ENCODE data around the gene EFCC1. TPM values are rescaled to one million over a fixed set of nuclear protein-coding genes. Genes with fewer than 3 reads are reported as not detected.

EFCC1 gene
- total RNA-seq, 2 experiments from 2014 or later, result 0.22 to 0.25 TPM

DNA sequence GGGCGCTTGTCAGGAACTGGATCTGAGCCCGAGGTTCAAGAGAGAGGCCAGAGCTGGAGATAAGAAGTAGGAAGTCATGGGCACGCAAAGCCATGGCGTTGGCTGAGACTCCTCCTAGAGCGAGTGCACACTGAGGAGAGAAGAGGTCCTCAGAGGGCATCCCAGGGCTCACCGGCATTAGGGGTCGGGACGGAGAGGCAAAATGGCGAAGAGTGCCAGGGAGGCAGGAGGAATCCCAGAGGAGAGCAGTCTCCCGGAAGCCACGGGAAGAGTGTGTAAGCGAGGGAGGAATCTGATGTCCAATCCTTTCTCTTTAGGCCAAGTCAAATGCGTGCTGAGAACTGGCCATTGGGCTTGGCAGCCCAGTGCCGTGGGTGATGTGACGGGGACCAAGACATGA lies 24.0 kb downstream of the EFCC1 start:
- Mint-ChIP-seq H3K27me3 (no peaks in the 10 kb centered on the region), H3K9me3 (no peaks in the 10 kb centered on the region), H3K27ac (peak overlapping the region; percentile 29), H3K4me1 (ENCODE audit: low read depth) (peaks cover 18% of the 10 kb centered on the region), H3K4me3 (no peak overlapping the region), H3K36me3 (ENCODE audit: low read depth) (no peaks in the 10 kb centered on the region)
- H3K27ac ChIP-seq (ENCODE audit: low read depth in 1 of 2, low read length in 2 of 2), result no peak overlapping the region
- H3K4me1 ChIP-seq (ENCODE audit: insufficient read depth, low read length), result peaks cover 22% of the 10 kb centered on the region
- no peaks in the 10 kb centered on the region for H3K36me3 ChIP-seq (ENCODE audit: insufficient read depth, low read length)
- DNase-seq, result no peak
- H3K27me3 ChIP-seq (ENCODE audit: control insufficient read depth in 1 of 2, insufficient read depth in 2 of 2, low read length in 2 of 2), result no peaks in the 10 kb centered on the region
- H3K9me3 ChIP-seq (ENCODE audit: control insufficient read depth in 1 of 2, insufficient read depth in 1 of 2, low read length in 2 of 2), result peaks cover 0 to 3% of the 10 kb centered on the region in 2 experiments
- H3K4me3 ChIP-seq (ENCODE audit: low read length), result no peak overlapping the region
- intact Hi-C loops (cut with DNase I, micrococcal nuclease), result no loop called here
- ChIA-PET POLR2A (interaction anchor here (4.0 kb wide), 1 partner anchor 9 kb away, joined by 90 read pairs; no protein-coding TSS in a partner anchor), CTCF (interaction anchor here (5.2 kb wide), 1 partner anchor 11 kb away, joined by 56 read pairs; no protein-coding TSS in a partner anchor)
- TF ChIP-seq, protein P1, sequence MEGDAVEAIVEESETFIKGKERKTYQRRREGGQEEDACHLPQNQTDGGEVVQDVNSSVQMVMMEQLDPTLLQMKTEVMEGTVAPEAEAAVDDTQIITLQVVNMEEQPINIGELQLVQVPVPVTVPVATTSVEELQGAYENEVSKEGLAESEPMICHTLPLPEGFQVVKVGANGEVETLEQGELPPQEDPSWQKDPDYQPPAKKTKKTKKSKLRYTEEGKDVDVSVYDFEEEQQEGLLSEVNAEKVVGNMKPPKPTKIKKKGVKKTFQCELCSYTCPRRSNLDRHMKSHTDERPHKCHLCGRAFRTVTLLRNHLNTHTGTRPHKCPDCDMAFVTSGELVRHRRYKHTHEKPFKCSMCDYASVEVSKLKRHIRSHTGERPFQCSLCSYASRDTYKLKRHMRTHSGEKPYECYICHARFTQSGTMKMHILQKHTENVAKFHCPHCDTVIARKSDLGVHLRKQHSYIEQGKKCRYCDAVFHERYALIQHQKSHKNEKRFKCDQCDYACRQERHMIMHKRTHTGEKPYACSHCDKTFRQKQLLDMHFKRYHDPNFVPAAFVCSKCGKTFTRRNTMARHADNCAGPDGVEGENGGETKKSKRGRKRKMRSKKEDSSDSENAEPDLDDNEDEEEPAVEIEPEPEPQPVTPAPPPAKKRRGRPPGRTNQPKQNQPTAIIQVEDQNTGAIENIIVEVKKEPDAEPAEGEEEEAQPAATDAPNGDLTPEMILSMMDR (IDR thresholded peaks at IDR 0.05), result no peak
- no peak for ATAC-seq (ENCODE audit: poor library complexity)

- ChIA-PET POLR2A (interaction anchor here (1.1 to 4.0 kb wide), 12 partner anchors 10 to 290 kb away, joined by 3 to 90 read pairs (median 10); partner anchors contain the start of genes CFAP92 and RAB43), CTCF (interaction anchor here (0.7 to 5.2 kb wide), 10 partner anchors 12 to 345 kb away, joined by 3 to 56 read pairs (median 7); partner anchors contain the start of genes ISY1 and RAB43)
- H3K36me3 Mint-ChIP-seq (ENCODE audit: low read depth), result no peaks in the 10 kb centered on the region
- DNase-seq, result no peak
- peaks cover 22% of the 10 kb centered on the region for H3K4me1 ChIP-seq (ENCODE audit: insufficient read depth, low read length)
- no peaks in the 10 kb centered on the region for H3K36me3 ChIP-seq (ENCODE audit: insufficient read depth, low read length)
- TF ChIP-seq, protein P1 (IDR thresholded peaks at IDR 0.05), result no peak
- H3K27me3 ChIP-seq (ENCODE audit: control insufficient read depth in 1 of 2, insufficient read depth in 2 of 2, low read length in 2 of 2), result no peaks in the 10 kb centered on the region
- H3K27ac ChIP-seq (ENCODE audit: low read depth in 1 of 2, low read length in 2 of 2), result peak overlapping the region in 1 of 2 donors; percentile 83
- H3K4me1 Mint-ChIP-seq (ENCODE audit: low read depth), result peaks cover 18% of the 10 kb centered on the region
- peak overlapping the region; percentile 78 for H3K4me3 Mint-ChIP-seq
- peak overlapping the region; percentile 95 for H3K27ac Mint-ChIP-seq
- no peak overlapping the region for H3K4me3 ChIP-seq (ENCODE audit: low read length)
- H3K27me3 Mint-ChIP-seq, result no peaks in the 10 kb centered on the region
- H3K9me3 ChIP-seq (ENCODE audit: control insufficient read depth in 1 of 2, insufficient read depth in 1 of 2, low read length in 2 of 2), result peaks cover 0 to 3% of the 10 kb centered on the region in 2 experiments
- ATAC-seq (ENCODE audit: poor library complexity), result no peak
- H3K9me3 Mint-ChIP-seq, result no peaks in the 10 kb centered on the region
- intact Hi-C loops (cut with DNase I, micrococcal nuclease), result loop anchor here in 1 of 2 experiments (2.0 kb wide), 1 partner anchor 31 kb away; the partner anchor contains the start of gene CFAP92
Measured at GRCh38 chr3:129025691-129026435, 24.8 kb downstream of the EFCC1 start.

DNA sequence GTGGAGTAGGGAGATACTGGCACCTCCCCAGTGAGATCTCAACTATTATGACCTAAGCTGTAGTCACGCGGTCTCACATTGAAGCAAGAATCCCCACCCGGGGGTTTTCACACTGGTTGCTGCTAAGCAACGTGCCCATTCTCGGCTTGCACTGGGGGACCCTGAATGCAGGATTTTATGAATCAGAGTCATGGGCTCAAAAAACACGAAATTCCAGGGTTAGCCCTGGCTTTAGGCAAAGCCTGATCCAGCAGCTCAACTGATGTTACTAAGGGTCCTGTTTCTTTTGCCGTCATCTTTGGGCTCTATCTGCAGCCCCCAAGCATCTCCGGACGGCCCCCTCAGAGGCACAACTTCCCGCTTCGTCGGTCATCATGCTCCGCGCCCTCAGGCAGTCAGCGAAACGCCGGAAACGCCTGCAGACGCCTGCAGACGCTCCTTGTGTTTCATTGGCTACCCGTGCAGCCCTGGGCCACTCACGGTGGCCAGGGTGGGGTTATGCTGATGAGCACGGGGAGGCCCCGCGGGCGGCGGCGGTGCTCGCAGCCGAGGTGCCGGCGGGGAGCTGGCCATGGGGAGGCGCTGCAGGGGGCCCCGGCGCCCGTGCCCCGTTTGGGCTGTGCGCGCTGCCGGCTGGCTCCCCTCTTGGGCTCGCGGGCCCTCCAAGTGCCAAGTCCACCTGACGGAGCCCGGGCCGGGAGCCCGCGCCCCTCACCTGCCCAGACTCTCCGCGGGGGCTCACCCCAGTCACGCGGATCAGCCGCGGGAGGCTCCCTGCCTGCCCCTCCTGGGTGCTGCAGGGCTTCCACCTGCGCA lies 25.8 kb downstream of the EFCC1 start:
- Mint-ChIP-seq H3K36me3 (ENCODE audit: low read depth) (no peaks in the 10 kb centered on the region), H3K27ac (peak overlapping the region; percentile 95), H3K27me3 (no peaks in the 10 kb centered on the region), H3K4me3 (peak overlapping the region; percentile 78), H3K9me3 (no peaks in the 10 kb centered on the region), H3K4me1 (ENCODE audit: low read depth) (peaks cover 18% of the 10 kb centered on the region)
- DNase-seq (peak; percentile 85 to 97 (median 90)), ATAC-seq (ENCODE audit: poor library complexity) (peak; percentile 99)
- Histone ChIP-seq H3K4me1 (ENCODE audit: insufficient read depth, low read length) (peaks cover 22% of the 10 kb centered on the region), H3K27ac (ENCODE audit: low read depth in 1 of 2, low read length in 2 of 2) (peak overlapping the region; percentile 71 to 83), H3K36me3 (ENCODE audit: insufficient read depth, low read length) (no peaks in the 10 kb centered on the region), H3K4me3 (ENCODE audit: low read length) (peak overlapping the region; percentile 54), H3K9me3 (ENCODE audit: control insufficient read depth in 1 of 2, insufficient read depth in 1 of 2, low read length in 2 of 2) (peaks cover 0 to 3% of the 10 kb centered on the region in 2 experiments), H3K27me3 (ENCODE audit: control insufficient read depth in 1 of 2, insufficient read depth in 2 of 2, low read length in 2 of 2) (no peaks in the 10 kb centered on the region)
- ChIA-PET POLR2A (interaction anchor here (0.6 to 4.0 kb wide), 20 partner anchors 9 to 289 kb away, joined by 3 to 90 read pairs (median 6); partner anchors contain the start of genes CFAP92, COPG1 and RAB43), CTCF (interaction anchor here (0.6 to 5.2 kb wide), 26 partner anchors 10 to 346 kb away, joined by 3 to 56 read pairs (median 3); partner anchors contain the start of genes CFAP92, ISY1 and RAB43)
- TF ChIP-seq, protein P1 (IDR thresholded peaks at IDR 0.05), result peak; percentile 82
- intact Hi-C loops (cut with DNase I, micrococcal nuclease), result loop anchor here (1.0 to 2.0 kb wide), 2 partner anchors 11 to 32 kb away; partner anchors contain the start of gene CFAP92 (in 1 of the 2)
